Mesendoderm (in vitro differentiated cells): Measurements from ENCODE around the gene C16orf54.
"Not testable (repeated sequence)": the region's sequence is repeated elsewhere in the genome, so short reads cannot be mapped to it uniquely, and the experiment has no call there.

Experiments
- DNase-seq: peaks from one replicate; pipeline ENCODE4 v3.0.0; 2013
- H2AK5ac ChIP-seq: 2 replicates; pipeline ENCODE4 v1.6.1; 2013; ENCODE audit warnings: low read length, inconsistent platforms
- H2BK120ac ChIP-seq: 2 replicates; pipeline ENCODE4 v1.6.1; 2013; ENCODE audit warnings: low read depth, mild to moderate bottlenecking, low read length, moderate library complexity, mixed read lengths
- H2BK15ac ChIP-seq: replicated peaks from 2 replicates; pipeline ENCODE4 v1.6.1; 2013; ENCODE audit warnings: low read depth, mild to moderate bottlenecking, moderate library complexity
- H2BK5ac ChIP-seq: 2 replicates; pipeline ENCODE4 v1.6.1; 2013; ENCODE audit warnings: low read length, inconsistent platforms
- H3K18ac ChIP-seq: 2 replicates; pipeline ENCODE4 v1.6.1; 2013; ENCODE audit warnings: mild to moderate bottlenecking, low read length, mixed read lengths
- H3K23ac ChIP-seq: one replicate; pipeline ENCODE4 v1.6.1; 2013; ENCODE audit warnings: low read length
- H3K27ac ChIP-seq: 2 replicates; pipeline ENCODE4 v1.5.1; 2013; ENCODE audit warnings: low read depth, mild to moderate bottlenecking, inconsistent platforms, low read length, moderate library complexity
- H3K27me3 ChIP-seq: 2 replicates; pipeline ENCODE4 v1.6.1; 2013; ENCODE audit warnings: low read length, control low read depth, mild to moderate bottlenecking, inconsistent platforms; ENCODE audit not compliant: insufficient read depth, poor library complexity
- H3K36me3 ChIP-seq: 2 replicates; pipeline ENCODE4 v1.6.1; 2013; ENCODE audit warnings: low read length, inconsistent platforms; ENCODE audit not compliant: control insufficient read depth, insufficient read depth
- H3K4ac ChIP-seq: one replicate; pipeline ENCODE4 v1.6.1; 2013; ENCODE audit warnings: low read depth, mild to moderate bottlenecking, low read length, moderate library complexity
- H3K4me1 ChIP-seq: 2 replicates; pipeline ENCODE4 v1.6.1; 2013; ENCODE audit warnings: low read depth, low read length, inconsistent platforms; ENCODE audit not compliant: control insufficient read depth
- H3K4me2 ChIP-seq: 2 replicates; pipeline ENCODE4 v1.6.1; 2013; ENCODE audit warnings: low read length
- H3K4me3 ChIP-seq: 2 replicates; pipeline ENCODE4 v1.5.1; 2013; ENCODE audit warnings: mild to moderate bottlenecking, low read length
- H3K56ac ChIP-seq: one replicate; pipeline ENCODE4 v1.6.1; 2013; ENCODE audit warnings: low read length
- H3K79me1 ChIP-seq: 2 replicates; pipeline ENCODE4 v1.6.1; 2013; ENCODE audit warnings: low read length, inconsistent platforms
- H3K79me2 ChIP-seq: 2 replicates; pipeline ENCODE4 v1.6.1; 2013; ENCODE audit warnings: mild to moderate bottlenecking, low read length; ENCODE audit not compliant: control insufficient read depth, insufficient read depth
- H3K9ac ChIP-seq: 2 replicates; pipeline ENCODE4 v1.6.1; 2013; ENCODE audit warnings: low read length, inconsistent platforms
- H4K5ac ChIP-seq: one replicate; pipeline ENCODE4 v1.6.1; 2013; ENCODE audit warnings: low read length
- H4K8ac ChIP-seq: one replicate; pipeline ENCODE4 v1.6.1; 2013; ENCODE audit warnings: low read depth, mild to moderate bottlenecking, control low read depth, low read length, moderate library complexity
- WGBS: extraction: QIAGEN DNeasy Blood & Tissue Kit; methylation state at CpG from one replicate; pipeline ENCODE4 v1.1.7; 2013; ENCODE audit warnings: low lambda C conversion rate, missing lambda C conversion rate; ENCODE audit not compliant: insufficient coverage; ENCODE audit errors: extremely low coverage; 5-methylcytosine and 5-hydroxymethylcytosine counted together

Gene C16orf54

DNA sequence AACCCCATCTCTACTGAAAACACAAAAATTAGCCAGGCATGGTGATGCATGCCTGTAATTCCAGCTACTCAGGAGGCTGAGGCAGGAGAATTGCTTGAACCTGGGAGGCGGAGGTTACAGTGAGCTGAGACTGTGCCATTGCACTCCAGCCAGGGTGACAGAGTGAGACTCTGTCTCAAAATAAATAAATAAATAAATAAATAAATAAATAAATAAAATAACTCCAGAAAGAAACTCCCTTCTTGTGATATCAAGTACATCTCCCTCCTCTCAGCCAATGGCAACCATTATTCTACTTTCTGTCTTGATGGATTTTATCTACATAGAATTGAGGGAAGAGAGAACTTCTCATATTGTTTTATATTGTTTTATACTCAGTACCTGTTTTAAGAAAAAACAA lies 38.6 kb downstream of the C16orf54 start:
- not testable (repeated sequence) for H3K27me3 ChIP-seq, H2BK5ac ChIP-seq, H2BK120ac ChIP-seq, H3K36me3 ChIP-seq, H3K4me2 ChIP-seq, H3K79me1 ChIP-seq, H3K4me3 ChIP-seq, H3K56ac ChIP-seq, H3K27ac ChIP-seq, H4K8ac ChIP-seq, H3K9ac ChIP-seq, H3K23ac ChIP-seq, H2AK5ac ChIP-seq, DNase-seq, H3K4ac ChIP-seq, H3K4me1 ChIP-seq, H3K18ac ChIP-seq, H2BK15ac ChIP-seq, H4K5ac ChIP-seq
- peaks cover 14% of the 10 kb centered on the region for H3K79me2 ChIP-seq
- WGBS: no CpG with 5 or more reads among the region's 1 CpG

DNA sequence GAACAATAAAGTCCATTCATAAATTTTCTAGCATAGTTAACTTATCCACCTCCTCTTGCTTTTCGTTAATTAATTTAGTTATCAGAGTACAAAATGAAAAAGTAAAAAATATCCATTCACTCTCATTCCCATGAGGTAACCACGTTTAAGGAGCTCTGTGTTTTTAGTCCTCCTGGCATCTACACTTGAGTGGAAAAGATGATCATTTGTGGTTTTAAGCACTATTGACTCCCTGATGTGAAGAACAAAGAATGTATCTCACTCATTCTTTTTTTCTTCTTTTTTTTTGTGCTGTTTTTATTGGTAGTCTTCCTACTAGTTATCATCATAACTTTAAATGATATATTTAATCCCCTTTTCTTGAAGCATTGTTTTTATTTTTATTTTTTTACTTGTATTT lies 40.8 kb downstream of the C16orf54 start:
- Histone ChIP-seq H3K18ac (no peak overlapping the region), H4K5ac (no peak overlapping the region), H3K23ac (no peak overlapping the region), H3K36me3 (no peaks in the 10 kb centered on the region), H3K27me3 (no peaks in the 10 kb centered on the region), H3K56ac (no peak overlapping the region), H3K27ac (no peak overlapping the region), H3K79me2 (no peaks in the 10 kb centered on the region), H3K9ac (no peak overlapping the region), H3K4me2 (no peak overlapping the region), H4K8ac (no peak overlapping the region), H2BK15ac (no peak overlapping the region), H2BK5ac (no peak overlapping the region), H3K4me1 (no peaks in the 10 kb centered on the region), H2BK120ac (no peak overlapping the region), H2AK5ac (no peak overlapping the region), H3K79me1 (no peaks in the 10 kb centered on the region), H3K4ac (no peak overlapping the region), H3K4me3 (no peak overlapping the region)
- no peak for DNase-seq
- no CpG with 5 or more reads among the region's 2 CpGs for WGBS

DNA sequence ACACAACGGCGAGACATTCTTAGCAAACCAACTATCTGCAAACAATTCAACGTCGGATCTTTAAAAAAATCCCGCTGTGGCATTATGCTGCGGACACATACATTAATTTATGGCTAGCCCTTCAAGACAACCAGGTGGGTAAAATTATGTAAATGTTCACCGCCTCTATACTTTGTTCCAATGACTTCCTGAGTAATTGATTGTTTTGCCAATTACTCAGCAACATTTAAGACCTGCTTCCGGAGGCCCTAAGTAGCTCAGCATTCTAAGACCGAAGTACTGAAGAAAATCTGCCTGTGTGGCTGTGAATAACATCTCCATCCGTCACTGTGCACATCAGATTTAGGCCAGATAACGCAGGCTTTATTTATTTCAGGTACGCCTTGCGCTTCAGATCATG lies 43.5 kb downstream of the C16orf54 start:
- Histone ChIP-seq H3K27ac (no peak overlapping the region), H2AK5ac (no peak overlapping the region), H3K27me3 (no peaks in the 10 kb centered on the region), H2BK5ac (no peak overlapping the region), H3K36me3 (peaks cover 2% of the 10 kb centered on the region), H3K4ac (no peak overlapping the region), H3K18ac (no peak overlapping the region), H3K79me2 (no peaks in the 10 kb centered on the region), H3K4me2 (no peak overlapping the region), H3K56ac (no peak overlapping the region), H3K4me3 (no peak overlapping the region), H4K5ac (no peak overlapping the region), H3K79me1 (no peaks in the 10 kb centered on the region), H3K9ac (no peak overlapping the region), H2BK120ac (no peak overlapping the region), H3K23ac (no peak overlapping the region), H4K8ac (no peak overlapping the region), H2BK15ac (no peak overlapping the region), H3K4me1 (no peaks in the 10 kb centered on the region)
- no CpG with 5 or more reads among the region's 13 CpGs for WGBS
- no peak for DNase-seq

DNA sequence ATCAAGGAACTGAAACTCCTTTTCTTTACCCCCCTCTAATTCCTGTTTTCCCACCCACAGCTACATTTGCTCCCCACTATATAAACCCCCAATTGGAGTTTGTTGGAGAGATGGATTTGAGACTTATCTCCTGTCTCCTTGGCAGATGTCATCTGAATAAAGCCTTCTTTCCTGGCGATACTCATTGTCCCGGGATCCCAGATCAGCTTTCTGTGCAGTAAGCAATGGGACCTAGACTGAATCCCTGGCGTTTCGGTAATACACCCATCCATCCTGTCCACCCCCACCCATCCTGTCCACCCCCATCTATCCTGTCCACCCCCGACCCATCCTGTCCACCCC lies 44.6 kb downstream of the C16orf54 start:
- Histone ChIP-seq H3K27me3 (no peaks in the 10 kb centered on the region), H4K5ac (no peak overlapping the region), H3K18ac (no peak overlapping the region), H2BK5ac (no peak overlapping the region), H3K4ac (no peak overlapping the region), H3K56ac (no peak overlapping the region), H3K79me2 (no peaks in the 10 kb centered on the region), H3K9ac (no peak overlapping the region), H2BK120ac (no peak overlapping the region), H4K8ac (no peak overlapping the region), H3K4me3 (no peak overlapping the region), H2BK15ac (no peak overlapping the region), H3K79me1 (no peaks in the 10 kb centered on the region), H2AK5ac (no peak overlapping the region), H3K4me2 (no peak overlapping the region), H3K36me3 (peaks cover 3% of the 10 kb centered on the region), H3K27ac (no peak overlapping the region), H3K23ac (no peak overlapping the region), H3K4me1 (no peaks in the 10 kb centered on the region)
- WGBS: no CpG with 5 or more reads among the region's 5 CpGs
- no peak for DNase-seq

DNA sequence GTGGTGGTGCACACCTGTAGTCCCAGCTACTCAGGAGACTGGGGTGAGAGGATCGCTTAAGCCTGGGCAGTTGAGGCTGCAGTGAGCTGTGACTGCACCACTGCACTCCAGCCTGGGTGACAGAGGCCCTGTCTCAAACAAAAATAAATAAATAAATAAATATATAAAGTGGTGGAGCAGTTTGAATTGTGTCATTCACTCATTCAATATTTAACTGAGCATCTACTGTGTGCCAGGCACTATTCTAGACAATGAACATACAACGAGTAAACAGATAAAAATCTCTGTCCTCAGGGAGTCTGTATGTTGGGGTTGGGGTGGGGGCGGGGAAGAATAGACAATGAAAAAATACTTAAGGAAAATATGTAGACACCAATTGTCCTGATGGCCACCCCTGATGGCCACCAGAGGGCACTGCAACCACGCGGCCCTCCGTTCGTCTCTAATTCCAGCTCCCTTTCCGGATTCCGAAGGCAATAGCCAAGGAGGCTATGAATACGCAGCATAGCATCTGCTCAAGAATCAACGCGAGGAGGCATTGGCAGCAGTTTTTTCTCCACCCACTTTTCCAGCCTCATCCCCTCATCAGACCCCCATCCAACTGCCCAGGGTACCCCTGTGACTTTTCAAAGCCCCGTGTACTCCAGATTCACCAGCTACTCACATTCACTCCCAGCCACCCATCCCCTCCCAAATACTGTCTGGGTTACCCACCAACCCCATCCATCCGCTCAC lies 45.4 kb downstream of the C16orf54 start:
- no peaks in the 10 kb centered on the region for H3K79me1 ChIP-seq
- no peak overlapping the region for H3K27ac ChIP-seq
- no peak overlapping the region for H3K18ac ChIP-seq
- no peak overlapping the region for H2BK5ac ChIP-seq
- peaks cover 3% of the 10 kb centered on the region for H3K36me3 ChIP-seq
- no peak overlapping the region for H3K4me3 ChIP-seq
- H3K56ac ChIP-seq: peak overlapping the region; percentile 44
- H3K4me1 ChIP-seq: no peaks in the 10 kb centered on the region
- H2BK120ac ChIP-seq: no peak overlapping the region
- no peaks in the 10 kb centered on the region for H3K79me2 ChIP-seq
- H2BK15ac ChIP-seq: no peak overlapping the region
- H3K4ac ChIP-seq: no peak overlapping the region
- no peaks in the 10 kb centered on the region for H3K27me3 ChIP-seq
- no peak overlapping the region for H4K5ac ChIP-seq
- DNase-seq: peak; percentile 91
- no peak overlapping the region for H3K4me2 ChIP-seq
- no peak overlapping the region for H4K8ac ChIP-seq
- no CpG with 5 or more reads among the region's 14 CpGs for WGBS
- no peak overlapping the region for H2AK5ac ChIP-seq
- H3K23ac ChIP-seq: no peak overlapping the region
- H3K9ac ChIP-seq: peak overlapping the region; percentile 35
